Stimulated activated CD4-positive, alpha-beta T cell treated with anti-CD3 and anti-CD28 coated beads, Interleukin-2, amount 100 ng/mL, for 4 hours (primary cell): ENCODE measurements around the gene PLPP6.
"Not testable (repeated sequence)": the region's sequence is repeated elsewhere in the genome, so short reads cannot be mapped to it uniquely, and the experiment has no call there.

Source experiments
- DNase-seq: peaks from one replicate; pipeline ENCODE4 v3.0.0-alpha.2; 2020; ENCODE audit warnings: low read depth

Gene PLPP6

GRCh38 chr9:4662108-4662988 is at the start of gene PLPP6:
Gene PLPP6, plus strand, starts transcription at chr9:4662294. Its CDS starts 82 bp downstream, at chr9:4662376.
- peak; percentile 60 for DNase-seq

GRCh38 chr9:4614627-4615026 is 47.5 kb upstream of the PLPP6 start:
- no peak for DNase-seq

GRCh38 chr9:4615251-4615650 is 46.8 kb upstream of the PLPP6 start:
- no peak for DNase-seq

GRCh38 chr9:4615778-4616177 is 46.3 kb upstream of the PLPP6 start:
- DNase-seq = no peak

GRCh38 chr9:4617752-4618151 is 44.3 kb upstream of the PLPP6 start:
- no peak for DNase-seq

- no peak for DNase-seq
Observed at GRCh38 chr9:4618700-4619099, 43.4 kb upstream of the PLPP6 start.

- DNase-seq = no peak
Observed at GRCh38 chr9:4620057-4620765, 41.9 kb upstream of the PLPP6 start.

- no peak for DNase-seq
Observed at GRCh38 chr9:4620881-4621555, 41.1 kb upstream of the PLPP6 start.

GRCh38 chr9:4622016-4622415 is 40.1 kb upstream of the PLPP6 start:
- DNase-seq = no peak

- no peak for DNase-seq
Observed at GRCh38 chr9:4630836-4631235, 31.3 kb upstream of the PLPP6 start.

GRCh38 chr9:4638968-4639367 is 23.1 kb upstream of the PLPP6 start:
- no peak for DNase-seq

- no peak for DNase-seq
Observed at GRCh38 chr9:4639420-4639819, 22.7 kb upstream of the PLPP6 start.

- no peak for DNase-seq
Observed at GRCh38 chr9:4640027-4640426, 22.1 kb upstream of the PLPP6 start.

- no peak for DNase-seq
Observed at GRCh38 chr9:4642351-4642750, 19.7 kb upstream of the PLPP6 start.

- DNase-seq = no peak
Observed at GRCh38 chr9:4654084-4654483, 8.0 kb upstream of the PLPP6 start.

- no peak for DNase-seq
Observed at GRCh38 chr9:4654538-4654937, 7.6 kb upstream of the PLPP6 start.

GRCh38 chr9:4656196-4656595 is 5.9 kb upstream of the PLPP6 start:
- DNase-seq = not testable (repeated sequence)

- no peak for DNase-seq
Observed at GRCh38 chr9:4656621-4657020, 5.5 kb upstream of the PLPP6 start.

- no peak for DNase-seq
Observed at GRCh38 chr9:4657426-4658159, 4.5 kb upstream of the PLPP6 start.

- not testable (repeated sequence) for DNase-seq
Observed at GRCh38 chr9:4660665-4661064, 1.4 kb upstream of the PLPP6 start.

- DNase-seq = no peak
Observed at GRCh38 chr9:4661165-4661564, 929 bp upstream of the PLPP6 start.

- DNase-seq = no peak
Observed at GRCh38 chr9:4661611-4662010, 483 bp upstream of the PLPP6 start.
